ENCODE measurements around the gene MCM3.

MCM3 gene

DNA sequence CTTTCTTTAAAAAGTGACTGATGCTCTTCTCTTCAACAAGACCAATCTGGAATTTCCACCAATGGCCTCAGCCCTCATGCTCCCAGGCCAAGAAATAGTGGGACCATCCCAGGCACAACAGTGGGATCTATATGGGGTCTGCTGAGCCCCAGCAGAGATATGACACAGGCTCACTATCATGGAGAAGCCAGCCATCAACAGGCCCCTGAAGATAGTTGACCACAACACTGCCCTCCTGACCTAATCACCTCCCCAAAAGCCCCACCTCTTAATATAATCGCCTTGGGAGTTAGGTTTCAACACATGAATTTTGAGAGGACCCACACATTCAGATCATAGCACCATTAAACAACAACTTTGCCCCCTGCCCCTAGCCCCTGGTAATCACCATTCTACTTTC lies 16.8 kb upstream of the MCM3 start:
- Histone ChIP-seq H3K27me3 (ENCODE audit: low read depth, low read length) (no peaks in the 10 kb centered on the region), H3K4me1 (ENCODE audit: low read length) (peaks cover 81% of the 10 kb centered on the region), H4K20me1 (ENCODE audit: insufficient read depth, low read length) (no peaks in the 10 kb centered on the region), H3K4me2 (ENCODE audit: low read length) (no peak overlapping the region), H3K9me3 (ENCODE audit: insufficient read depth, low read length) (peaks cover 10% of the 10 kb centered on the region; the same call in 1 of the 2 replicates), H3K36me3 (replicated peaks; ENCODE audit: low read depth, low read length) (peaks cover 19% of the 10 kb centered on the region), H3K4me3 (ENCODE audit: low read length) (no peak overlapping the region), H3K79me2 (ENCODE audit: low read length) (no peaks in the 10 kb centered on the region), H3K27ac (ENCODE audit: low read length) (no peak overlapping the region), H2AFZ (ENCODE audit: low read depth, low read length) (no peak overlapping the region), H3K9ac (ENCODE audit: low read length) (no peak overlapping the region)
- TF ChIP-seq, protein P1, sequence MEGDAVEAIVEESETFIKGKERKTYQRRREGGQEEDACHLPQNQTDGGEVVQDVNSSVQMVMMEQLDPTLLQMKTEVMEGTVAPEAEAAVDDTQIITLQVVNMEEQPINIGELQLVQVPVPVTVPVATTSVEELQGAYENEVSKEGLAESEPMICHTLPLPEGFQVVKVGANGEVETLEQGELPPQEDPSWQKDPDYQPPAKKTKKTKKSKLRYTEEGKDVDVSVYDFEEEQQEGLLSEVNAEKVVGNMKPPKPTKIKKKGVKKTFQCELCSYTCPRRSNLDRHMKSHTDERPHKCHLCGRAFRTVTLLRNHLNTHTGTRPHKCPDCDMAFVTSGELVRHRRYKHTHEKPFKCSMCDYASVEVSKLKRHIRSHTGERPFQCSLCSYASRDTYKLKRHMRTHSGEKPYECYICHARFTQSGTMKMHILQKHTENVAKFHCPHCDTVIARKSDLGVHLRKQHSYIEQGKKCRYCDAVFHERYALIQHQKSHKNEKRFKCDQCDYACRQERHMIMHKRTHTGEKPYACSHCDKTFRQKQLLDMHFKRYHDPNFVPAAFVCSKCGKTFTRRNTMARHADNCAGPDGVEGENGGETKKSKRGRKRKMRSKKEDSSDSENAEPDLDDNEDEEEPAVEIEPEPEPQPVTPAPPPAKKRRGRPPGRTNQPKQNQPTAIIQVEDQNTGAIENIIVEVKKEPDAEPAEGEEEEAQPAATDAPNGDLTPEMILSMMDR (IDR thresholded peaks at IDR 0.05; ENCODE audit: low read depth, low read length): no peak
- TF ChIP-seq EZH2phosphoT487 (IDR thresholded peaks at IDR 0.05; ENCODE audit: low read depth): no peak

DNA sequence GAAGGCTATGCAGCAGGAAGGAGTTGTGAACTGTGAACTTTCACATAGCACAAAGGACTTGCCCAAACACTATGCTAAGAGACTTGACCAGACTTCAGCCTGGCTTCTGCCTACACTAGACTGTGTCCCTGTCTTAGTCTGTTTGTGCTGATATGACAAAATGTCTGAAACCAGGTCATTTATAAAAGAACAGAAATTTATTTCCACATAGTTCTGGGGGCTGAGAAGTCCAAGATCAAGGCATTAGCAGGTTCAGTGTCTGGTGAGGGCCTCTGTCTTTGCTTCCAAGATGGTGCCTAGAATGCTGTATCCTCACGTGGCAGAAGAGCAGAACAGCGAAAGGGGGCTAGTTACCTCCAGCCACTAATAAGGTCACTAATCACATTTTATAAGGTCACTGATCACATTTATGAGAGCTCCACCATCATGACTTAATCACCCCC lies 16.0 kb upstream of the MCM3 start:
- peaks cover 15% of the 10 kb centered on the region; the same call in 1 of the 2 replicates for H3K9me3 ChIP-seq (ENCODE audit: insufficient read depth, low read length)
- peak overlapping the region; percentile 21 for H3K27ac ChIP-seq (ENCODE audit: low read length)
- no peaks in the 10 kb centered on the region for H3K27me3 ChIP-seq (ENCODE audit: low read depth, low read length)
- H3K4me3 ChIP-seq (ENCODE audit: low read length): no peak overlapping the region
- H3K79me2 ChIP-seq (ENCODE audit: low read length): no peaks in the 10 kb centered on the region
- no peaks in the 10 kb centered on the region for H4K20me1 ChIP-seq (ENCODE audit: insufficient read depth, low read length)
- TF ChIP-seq EZH2phosphoT487 (IDR thresholded peaks at IDR 0.05; ENCODE audit: low read depth): no peak
- TF ChIP-seq, protein P1 (IDR thresholded peaks at IDR 0.05; ENCODE audit: low read depth, low read length): no peak
- H3K9ac ChIP-seq (ENCODE audit: low read length): no peak overlapping the region
- H3K4me2 ChIP-seq (ENCODE audit: low read length): no peak overlapping the region
- peaks cover 22% of the 10 kb centered on the region for H3K36me3 ChIP-seq (replicated peaks; ENCODE audit: low read depth, low read length)
- H2AFZ ChIP-seq (ENCODE audit: low read depth, low read length): no peak overlapping the region
- H3K4me1 ChIP-seq (ENCODE audit: low read length): peaks cover 82% of the 10 kb centered on the region

DNA sequence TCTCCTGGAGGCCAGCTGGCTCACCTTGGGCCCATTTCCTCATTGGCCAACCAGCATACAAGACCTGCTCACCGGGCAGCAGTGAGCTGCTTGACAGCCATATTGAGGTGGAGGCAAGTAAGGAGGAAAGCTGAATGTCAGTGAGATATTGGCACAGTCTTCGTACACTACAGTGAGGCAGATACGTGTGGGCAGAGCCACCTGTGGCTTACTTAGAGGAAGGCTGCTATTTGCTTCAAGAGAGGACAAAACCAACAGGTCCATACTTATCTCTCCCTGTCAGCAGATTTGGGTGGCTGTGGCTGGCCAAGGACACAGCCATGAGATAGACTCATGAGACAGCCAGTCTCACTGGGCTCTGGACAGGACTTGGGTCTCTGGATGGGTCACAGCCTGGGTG lies 15.1 kb upstream of the MCM3 start:
- peaks cover 82% of the 10 kb centered on the region for H3K4me1 ChIP-seq (ENCODE audit: low read length)
- peak overlapping the region; percentile 21 for H3K27ac ChIP-seq (ENCODE audit: low read length)
- H3K4me2 ChIP-seq (ENCODE audit: low read length): no peak overlapping the region
- no peaks in the 10 kb centered on the region for H3K27me3 ChIP-seq (ENCODE audit: low read depth, low read length)
- no peaks in the 10 kb centered on the region for H3K79me2 ChIP-seq (ENCODE audit: low read length)
- H3K9me3 ChIP-seq (ENCODE audit: insufficient read depth, low read length): peaks cover 15% of the 10 kb centered on the region; the same call in 1 of the 2 replicates
- H3K9ac ChIP-seq (ENCODE audit: low read length): no peak overlapping the region
- no peaks in the 10 kb centered on the region for H4K20me1 ChIP-seq (ENCODE audit: insufficient read depth, low read length)
- H3K36me3 ChIP-seq (replicated peaks; ENCODE audit: low read depth, low read length): peaks cover 24% of the 10 kb centered on the region
- no peak overlapping the region for H3K4me3 ChIP-seq (ENCODE audit: low read length)
- no peak for TF ChIP-seq EZH2phosphoT487 (IDR thresholded peaks at IDR 0.05; ENCODE audit: low read depth)
- TF ChIP-seq, protein P1 (IDR thresholded peaks at IDR 0.05; ENCODE audit: low read depth, low read length): no peak
- no peak overlapping the region for H2AFZ ChIP-seq (ENCODE audit: low read depth, low read length)

DNA sequence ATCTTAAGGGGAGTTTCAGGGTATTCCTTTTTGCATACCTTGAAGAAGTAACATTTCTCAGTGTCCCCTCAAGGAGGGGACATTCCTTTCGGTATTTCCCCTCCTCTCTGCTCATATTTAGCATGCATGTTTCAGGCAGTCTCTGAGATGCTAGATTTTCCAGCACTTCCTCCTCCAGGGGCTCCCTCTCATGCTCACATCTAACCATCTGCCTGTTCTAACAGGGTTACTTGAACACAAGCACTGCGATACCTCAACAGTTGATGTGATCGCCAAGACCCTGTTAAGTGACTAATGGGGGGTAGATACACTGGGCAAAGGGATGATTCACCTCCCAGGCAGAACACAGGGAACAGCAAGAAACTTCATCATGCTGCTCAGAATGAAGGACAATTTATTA lies 12.9 kb upstream of the MCM3 start:
- Histone ChIP-seq H3K4me1 (ENCODE audit: low read length) (peaks cover 78% of the 10 kb centered on the region), H4K20me1 (ENCODE audit: insufficient read depth, low read length) (no peaks in the 10 kb centered on the region), H3K79me2 (ENCODE audit: low read length) (no peaks in the 10 kb centered on the region), H3K9ac (ENCODE audit: low read length) (peak overlapping the region; percentile 71), H2AFZ (ENCODE audit: low read depth, low read length) (no peak overlapping the region), H3K27me3 (ENCODE audit: low read depth, low read length) (no peaks in the 10 kb centered on the region), H3K9me3 (ENCODE audit: insufficient read depth, low read length) (peaks cover 15% of the 10 kb centered on the region; the same call in 1 of the 2 replicates), H3K4me2 (ENCODE audit: low read length) (peak overlapping the region; percentile 69), H3K36me3 (replicated peaks; ENCODE audit: low read depth, low read length) (peaks cover 24% of the 10 kb centered on the region), H3K27ac (ENCODE audit: low read length) (peak overlapping the region; percentile 95), H3K4me3 (ENCODE audit: low read length) (peak overlapping the region; percentile 58)
- no peak for TF ChIP-seq EZH2phosphoT487 (IDR thresholded peaks at IDR 0.05; ENCODE audit: low read depth)
- TF ChIP-seq, protein P1 (IDR thresholded peaks at IDR 0.05; ENCODE audit: low read depth, low read length): peak; percentile 18; the same call in 1 of the 2 replicates

All from OCI-LY3 (cell line).